Uterus (tissue), 4 donors: Measurements from ENCODE around the gene PTPRN2. TPM values are rescaled to one million over a fixed set of nuclear protein-coding genes. Genes with fewer than 3 reads are reported as not detected.

Source experiments
- DNase-seq, 2 donors: peaks; one replicate each; pipeline ENCODE4 v3.0.0-alpha.2; 2019 to 2020
- H3K27ac ChIP-seq, 2 donors: fragments of 200-600 bp; sonication (generic); 1 replicate in 1 of 2; 2 replicates in 1 of 2; pipeline ENCODE4 v1.5.1; 2016 to 2018
- H3K27me3 ChIP-seq, 2 donors: fragments of 200-600 bp; sonication (generic); one replicate each; pipeline ENCODE4 v1.5.1; 2018 to 2019; ENCODE audit warnings: control low read depth in 1 of 2
- H3K36me3 ChIP-seq, 2 donors: fragments of 200-600 bp; sonication (generic); one replicate each; pipeline ENCODE4 v1.5.1; 2019; ENCODE audit warnings: control low read depth in 1 of 2
- H3K4me1 ChIP-seq, 2 donors: fragments of 200-600 bp; sonication (generic); one replicate each; pipeline ENCODE4 v1.5.1; 2018 to 2019; ENCODE audit warnings: control low read depth in 1 of 2
- H3K4me3 ChIP-seq, 2 donors: fragments of 200-600 bp; sonication (generic); 1 replicate in 1 of 2; 2 replicates in 1 of 2; pipeline ENCODE4 v1.5.1; 2018 to 2019; ENCODE audit warnings: mild to moderate bottlenecking in 1 of 2
- H3K9me3 ChIP-seq, 2 donors: fragments of 200-600 bp; sonication (generic); one replicate each; pipeline ENCODE4 v1.5.1; 2019; ENCODE audit warnings: control low read depth in 1 of 2
- POLR2A ChIP-seq, 2 donors: fragments of 450-650 bp; IDR thresholded peaks; one replicate each; pipeline ENCODE4 v1.6.1; 2016; ENCODE audit warnings: antibody characterized with exemption in 2 of 2, mild to moderate bottlenecking in 1 of 2, moderate library complexity in 1 of 2
- intact Hi-C: fragments of 100-400 bp; cut with DNase I; formaldehyde crosslinking; loops from one replicate; pipeline ENCODE4 v1.15.1; 2023; ENCODE audit warnings: low total_unique reads
- total RNA-seq, 4 donors: library from RNA; depleted of rRNA in 3 of 4; stranded (reverse); fragments of >200 nt in 3 of 4; gene quantifications; one replicate each; pipeline versions ENCODE4 v1.1.0 to v1.2.4, GENCODE V29; 2014 to 2023
- TF ChIP-seq, protein P1 (sequence below), 4 experiments: fragments of 200-600 bp in 2 of 4; fragments of 450-650 bp in 2 of 4; sonication (generic) in 2 of 4; IDR thresholded peaks; one replicate each; pipeline ENCODE4 v1.5.1; 2016 to 2019; ENCODE audit warnings: antibody characterized with exemption in 4 of 4, mild to moderate bottlenecking in 2 of 4, moderate library complexity in 1 of 4
- donor health status: DM: yes; HTN: yes; CAD: no.

PTPRN2 gene
- total RNA-seq, 4 donors from 2014 or later: 1.2 to 5.2 (median 2.3) TPM

DNA sequence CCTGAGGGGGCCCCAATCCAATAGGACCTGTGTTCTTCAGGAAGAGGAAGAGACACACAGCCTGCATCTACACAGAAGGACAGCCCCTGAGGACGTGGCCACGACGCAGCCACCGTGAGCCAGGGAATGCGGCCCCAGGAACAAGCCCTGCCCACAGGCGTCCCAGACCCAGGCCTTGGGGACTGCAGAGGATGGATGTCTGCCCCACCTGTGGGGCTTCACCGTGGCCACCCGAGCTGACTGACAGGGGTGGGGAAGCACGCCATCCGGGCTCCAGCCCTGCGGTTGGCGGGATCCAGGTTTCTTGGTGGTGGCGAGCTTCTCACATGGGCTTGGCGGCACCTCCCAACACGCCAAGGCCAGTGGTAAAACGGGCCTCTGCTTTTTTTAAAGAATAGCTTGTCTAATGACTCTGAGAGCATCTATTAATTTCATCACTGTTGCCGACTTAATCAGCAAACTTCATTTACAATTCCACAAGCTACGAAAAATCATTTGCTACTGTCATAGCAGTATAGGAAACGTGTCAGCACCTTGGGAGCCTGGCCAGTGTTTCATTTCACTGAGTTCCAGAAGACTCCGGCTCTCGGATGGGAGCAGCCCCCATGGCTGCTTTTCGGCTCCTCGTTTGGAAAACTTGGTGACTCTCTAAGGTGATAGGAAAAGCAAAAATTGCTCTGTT lies 584.0 kb downstream of the PTPRN2 start:
- intact Hi-C loops: no loop called here
- H3K27me3 ChIP-seq: no peaks in the 10 kb centered on the region

DNA sequence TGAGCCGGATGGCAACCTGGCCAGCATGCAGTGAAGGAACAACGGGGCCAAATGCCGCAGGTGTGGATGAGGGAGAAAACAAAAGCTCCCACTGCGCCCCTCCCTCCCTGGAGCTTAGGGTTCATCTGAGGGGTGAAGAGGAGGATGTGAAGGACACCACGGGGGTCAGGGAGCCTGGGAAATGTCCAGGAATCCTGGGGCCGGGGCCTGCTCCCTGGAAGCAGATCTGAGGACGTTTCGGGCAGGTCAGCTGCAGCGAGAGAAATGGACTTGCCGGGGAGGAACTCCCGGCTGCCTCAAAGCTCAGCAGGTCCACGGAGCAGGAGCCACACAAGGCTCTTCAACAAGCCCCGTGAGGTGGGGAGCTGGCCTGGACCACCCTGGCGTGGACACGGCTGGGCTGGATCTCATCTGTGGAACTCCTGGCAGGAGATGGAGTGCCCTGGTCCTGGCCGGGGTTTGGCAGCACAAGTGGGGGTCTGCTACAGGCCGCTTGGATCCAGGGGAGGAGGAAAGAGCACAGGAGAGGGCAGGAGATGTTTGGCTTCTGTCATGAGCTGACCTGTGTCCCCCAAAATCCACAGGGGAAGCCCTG lies 585.0 kb downstream of the PTPRN2 start:
- Histone ChIP-seq H3K4me3 (no peak overlapping the region), H3K36me3 (no peaks in the 10 kb centered on the region), H3K4me1 (no peaks in the 10 kb centered on the region), H3K27me3 (no peaks in the 10 kb centered on the region), H3K9me3 (no peaks in the 10 kb centered on the region), H3K27ac (no peak overlapping the region)
- DNase-seq: no peak
- intact Hi-C loops: no loop called here
- TF ChIP-seq, protein P1, sequence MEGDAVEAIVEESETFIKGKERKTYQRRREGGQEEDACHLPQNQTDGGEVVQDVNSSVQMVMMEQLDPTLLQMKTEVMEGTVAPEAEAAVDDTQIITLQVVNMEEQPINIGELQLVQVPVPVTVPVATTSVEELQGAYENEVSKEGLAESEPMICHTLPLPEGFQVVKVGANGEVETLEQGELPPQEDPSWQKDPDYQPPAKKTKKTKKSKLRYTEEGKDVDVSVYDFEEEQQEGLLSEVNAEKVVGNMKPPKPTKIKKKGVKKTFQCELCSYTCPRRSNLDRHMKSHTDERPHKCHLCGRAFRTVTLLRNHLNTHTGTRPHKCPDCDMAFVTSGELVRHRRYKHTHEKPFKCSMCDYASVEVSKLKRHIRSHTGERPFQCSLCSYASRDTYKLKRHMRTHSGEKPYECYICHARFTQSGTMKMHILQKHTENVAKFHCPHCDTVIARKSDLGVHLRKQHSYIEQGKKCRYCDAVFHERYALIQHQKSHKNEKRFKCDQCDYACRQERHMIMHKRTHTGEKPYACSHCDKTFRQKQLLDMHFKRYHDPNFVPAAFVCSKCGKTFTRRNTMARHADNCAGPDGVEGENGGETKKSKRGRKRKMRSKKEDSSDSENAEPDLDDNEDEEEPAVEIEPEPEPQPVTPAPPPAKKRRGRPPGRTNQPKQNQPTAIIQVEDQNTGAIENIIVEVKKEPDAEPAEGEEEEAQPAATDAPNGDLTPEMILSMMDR (IDR thresholded peaks at IDR 0.05): no peak
- no peak for TF ChIP-seq POLR2A (IDR thresholded peaks at IDR 0.05)

More for the DNA sequence above, 584.0 kb downstream of the PTPRN2 start:
- H3K27ac ChIP-seq: no peak overlapping the region
- TF ChIP-seq, protein P1 (IDR thresholded peaks at IDR 0.05): no peak
- no peak for TF ChIP-seq POLR2A (IDR thresholded peaks at IDR 0.05)
- H3K36me3 ChIP-seq: no peaks in the 10 kb centered on the region
- no peaks in the 10 kb centered on the region for H3K9me3 ChIP-seq
- no peak for DNase-seq
- no peak overlapping the region for H3K4me3 ChIP-seq
- H3K4me1 ChIP-seq: no peaks in the 10 kb centered on the region

DNA sequence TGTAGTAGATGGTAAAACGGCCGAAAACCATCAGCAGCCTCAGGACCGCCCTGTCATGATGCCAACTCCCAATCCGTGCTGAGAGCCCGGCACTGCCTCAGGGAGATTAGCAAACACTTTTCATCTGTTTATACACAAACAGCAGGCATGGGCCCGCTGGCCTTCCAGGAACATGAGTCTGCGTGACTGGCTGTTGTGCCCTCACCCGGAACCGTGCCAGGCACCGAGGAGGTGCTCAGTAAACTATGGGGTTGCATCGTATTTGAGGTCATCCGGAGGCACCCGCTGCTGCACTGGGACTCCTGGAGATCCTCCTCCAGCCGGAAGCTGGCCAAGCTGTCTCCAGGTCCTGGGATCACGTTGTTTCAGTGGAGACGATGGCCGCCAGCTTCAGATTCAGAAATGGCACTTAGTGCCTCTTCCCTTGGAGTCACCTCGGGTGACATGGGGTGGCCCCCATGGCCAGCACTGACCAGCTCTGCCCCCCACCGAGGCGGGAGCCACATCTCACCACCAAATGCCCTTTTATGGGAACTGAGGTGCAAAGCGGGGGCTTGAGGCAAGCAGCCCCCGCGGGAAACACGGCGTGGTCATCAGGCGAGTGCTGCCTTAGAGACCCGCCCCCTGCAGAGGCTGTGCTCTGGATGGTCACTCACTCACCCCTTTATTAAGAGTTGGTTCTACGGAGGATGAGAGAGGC lies 585.9 kb downstream of the PTPRN2 start:
- no peak for TF ChIP-seq POLR2A (IDR thresholded peaks at IDR 0.05)
- TF ChIP-seq, protein P1 (IDR thresholded peaks at IDR 0.05): no peak
- H3K4me1 ChIP-seq: no peaks in the 10 kb centered on the region
- DNase-seq: no peak
- no peaks in the 10 kb centered on the region for H3K27me3 ChIP-seq
- H3K9me3 ChIP-seq: no peaks in the 10 kb centered on the region
- H3K27ac ChIP-seq: no peak overlapping the region
- no peak overlapping the region for H3K4me3 ChIP-seq
- H3K36me3 ChIP-seq: no peaks in the 10 kb centered on the region
- intact Hi-C loops: no loop called here

DNA sequence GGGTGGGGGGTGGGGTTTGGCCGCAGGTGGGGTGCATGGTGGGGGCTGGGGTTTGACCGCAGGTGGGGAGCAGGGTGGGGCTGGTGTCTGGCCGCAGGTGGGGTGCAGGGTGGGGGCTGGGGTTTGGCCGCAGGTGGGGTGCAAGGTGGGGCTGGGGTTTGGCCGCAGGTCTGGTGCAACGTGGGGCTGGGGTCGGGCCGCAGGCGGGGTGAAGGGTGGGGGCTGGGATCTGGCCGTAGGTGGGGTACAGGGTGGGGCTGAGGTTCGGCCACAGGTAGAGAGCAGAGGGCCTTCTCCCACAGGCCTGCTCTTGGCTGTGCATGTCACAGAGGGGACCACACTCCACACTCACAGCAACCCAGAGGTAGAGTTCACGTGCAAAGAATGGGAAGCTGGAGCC lies 586.6 kb downstream of the PTPRN2 start:
- no peak overlapping the region for H3K27ac ChIP-seq
- H3K4me1 ChIP-seq: no peaks in the 10 kb centered on the region
- no peaks in the 10 kb centered on the region for H3K36me3 ChIP-seq
- intact Hi-C loops: no loop called here
- no peaks in the 10 kb centered on the region for H3K9me3 ChIP-seq
- no peak for TF ChIP-seq POLR2A (IDR thresholded peaks at IDR 0.05)
- TF ChIP-seq, protein P1 (IDR thresholded peaks at IDR 0.05): no peak
- H3K4me3 ChIP-seq: no peak overlapping the region
- H3K27me3 ChIP-seq: no peaks in the 10 kb centered on the region
- DNase-seq: no peak

DNA sequence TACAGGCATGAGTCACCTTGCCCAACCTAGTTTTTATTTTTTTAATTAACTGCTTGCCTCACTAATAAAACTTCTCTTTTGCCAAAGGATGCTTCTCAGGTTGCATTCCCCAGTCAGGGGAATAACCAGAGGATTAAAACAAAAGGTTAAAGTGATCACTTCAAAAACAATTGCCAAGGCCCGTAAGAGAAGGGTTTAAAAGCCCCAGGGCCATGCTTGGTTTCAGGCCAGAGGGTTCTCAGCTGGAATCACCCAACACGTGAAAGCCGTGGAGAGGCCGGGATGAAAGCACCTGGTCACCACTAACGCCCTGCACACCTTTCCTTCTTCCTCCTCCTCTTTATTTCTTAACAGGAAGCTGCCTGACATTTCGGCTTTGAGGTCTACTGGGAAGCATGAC lies 587.5 kb downstream of the PTPRN2 start:
- intact Hi-C loops: no loop called here
- H3K4me3 ChIP-seq: no peak overlapping the region
- no peaks in the 10 kb centered on the region for H3K4me1 ChIP-seq
- TF ChIP-seq, protein P1 (IDR thresholded peaks at IDR 0.05): no peak
- TF ChIP-seq POLR2A (IDR thresholded peaks at IDR 0.05): no peak
- H3K27ac ChIP-seq: no peak overlapping the region
- no peak for DNase-seq
- H3K27me3 ChIP-seq: no peaks in the 10 kb centered on the region
- H3K9me3 ChIP-seq: no peaks in the 10 kb centered on the region
- no peaks in the 10 kb centered on the region for H3K36me3 ChIP-seq
